Fibroblast of lung (primary cell): ENCODE results near the gene PARP3. TPM values are rescaled to one million over a fixed set of nuclear protein-coding genes. Genes with fewer than 3 reads are reported as not detected.

Experiments used
- DNase-seq, 2 donors: peaks; one replicate each; pipeline versions ENCODE4 v3.0.0 to v3.0.0-alpha.2; 2010; ENCODE audit warnings: low read depth in 2 of 2
- H2AFZ ChIP-seq: 2 replicates; pipeline ENCODE4 v1.5.1; 2012; ENCODE audit warnings: low read length, control low read depth, inconsistent platforms
- H3K27ac ChIP-seq: 2 replicates; pipeline ENCODE4 v1.5.1; 2011; ENCODE audit warnings: low read length, control low read depth; ENCODE audit not compliant: insufficient read depth
- H3K27me3 ChIP-seq: 2 replicates; pipeline ENCODE4 v1.5.1; 2011; ENCODE audit warnings: mild to moderate bottlenecking, low read length; ENCODE audit not compliant: control insufficient read depth, insufficient read depth
- H3K36me3 ChIP-seq: 2 replicates; pipeline ENCODE4 v1.5.1; 2011; ENCODE audit warnings: low read length; ENCODE audit not compliant: control insufficient read depth, insufficient read depth
- H3K4me1 ChIP-seq: 2 replicates; pipeline ENCODE4 v1.5.1; 2011; ENCODE audit warnings: low read length; ENCODE audit not compliant: control insufficient read depth, insufficient read depth; ENCODE audit errors: extremely low read depth
- H3K4me2 ChIP-seq: 2 replicates; pipeline ENCODE4 v1.5.1; 2011; ENCODE audit warnings: low read length, control low read depth; ENCODE audit not compliant: insufficient read depth; ENCODE audit errors: extremely low read depth
- H3K4me3 ChIP-seq, 4 experiments: fragments of 200-600 bp in 1 of 4; sonication (generic) in 1 of 4; replicated peaks in 1 of 4; 2 replicates each; pipeline ENCODE4 v1.5.1; 2011 to 2016; ENCODE audit warnings: low read length in 4 of 4, low read depth in 3 of 4, mild to moderate bottlenecking in 3 of 4, control low read depth in 2 of 4, inconsistent platforms in 1 of 4, mixed read lengths in 1 of 4; ENCODE audit not compliant: insufficient read depth in 1 of 4; ENCODE audit errors: control extremely low read depth in 1 of 4
- H3K79me2 ChIP-seq: 2 replicates; pipeline ENCODE4 v1.5.1; 2012; ENCODE audit warnings: mild to moderate bottlenecking, low read length, inconsistent platforms; ENCODE audit not compliant: control insufficient read depth, insufficient read depth
- H3K9ac ChIP-seq: 2 replicates; pipeline ENCODE4 v1.5.1; 2011; ENCODE audit warnings: mild to moderate bottlenecking, low read length, control low read depth; ENCODE audit not compliant: insufficient read depth
- H3K9me3 ChIP-seq: 2 replicates; pipeline ENCODE4 v1.5.1; 2012; ENCODE audit warnings: low read depth, low read length; ENCODE audit not compliant: control insufficient read depth, insufficient read depth
- H4K20me1 ChIP-seq: 2 replicates; pipeline ENCODE4 v1.5.1; 2011; ENCODE audit warnings: low read length; ENCODE audit not compliant: control insufficient read depth, insufficient read depth; ENCODE audit errors: extremely low read depth
- EZH2 ChIP-seq: IDR thresholded peaks from 2 replicates; pipeline ENCODE4 v1.5.1; 2012; ENCODE audit warnings: low read length, control low read depth, mild to moderate bottlenecking; ENCODE audit errors: missing control alignments
- polyA plus RNA-seq, 2 donors: library from polyadenylated mRNA; depleted of rRNA in 1 of 2; stranded (reverse) in 1 of 2; unstranded in 1 of 2; fragments of >200 nt; gene quantifications; 2 replicates each; pipeline ENCODE4 v1.2.1, GENCODE V29; 2011 to 2012; ENCODE audit warnings: missing spikeins in 1 of 2
- total RNA-seq: library from RNA; depleted of rRNA; stranded (reverse); fragments of >200 nt; gene quantifications from 2 replicates; pipeline ENCODE4 v1.2.1, GENCODE V29; 2014
- TF ChIP-seq, protein P1 (sequence below), 2 donors: IDR thresholded peaks in 1 of 2; conservative IDR thresholded peaks in 1 of 2; 1 replicate in 1 of 2; 2 replicates in 1 of 2; pipeline ENCODE4 v1.5.1; 2011 to 2012; ENCODE audit warnings: low read length in 2 of 2, control low read depth in 1 of 2, inconsistent platforms in 1 of 2, low read depth in 1 of 2, mild to moderate bottlenecking in 1 of 2

PARP3 gene
- total and polyA plus RNA-seq, 2 donors (not counting 1 experiment from before 2014, with no cell fraction given) = 22.8 to 44.1 TPM

GRCh38 chr3:51958603-51959521 is 16.7 kb downstream of the PARP3 start:
- Histone ChIP-seq H3K4me3 (no peak overlapping the region), H3K36me3 (peaks cover 12% of the 10 kb centered on the region), H4K20me1 (no peaks in the 10 kb centered on the region), H3K9me3 (no peaks in the 10 kb centered on the region), H3K4me2 (no peak overlapping the region), H3K9ac (no peak overlapping the region), H3K4me1 (peaks cover 2% of the 10 kb centered on the region), H3K27ac (no peak overlapping the region), H3K27me3 (peaks cover 5% of the 10 kb centered on the region), H3K79me2 (no peaks in the 10 kb centered on the region), H2AFZ (no peak overlapping the region)
- no peak for DNase-seq
- TF ChIP-seq, protein P1, sequence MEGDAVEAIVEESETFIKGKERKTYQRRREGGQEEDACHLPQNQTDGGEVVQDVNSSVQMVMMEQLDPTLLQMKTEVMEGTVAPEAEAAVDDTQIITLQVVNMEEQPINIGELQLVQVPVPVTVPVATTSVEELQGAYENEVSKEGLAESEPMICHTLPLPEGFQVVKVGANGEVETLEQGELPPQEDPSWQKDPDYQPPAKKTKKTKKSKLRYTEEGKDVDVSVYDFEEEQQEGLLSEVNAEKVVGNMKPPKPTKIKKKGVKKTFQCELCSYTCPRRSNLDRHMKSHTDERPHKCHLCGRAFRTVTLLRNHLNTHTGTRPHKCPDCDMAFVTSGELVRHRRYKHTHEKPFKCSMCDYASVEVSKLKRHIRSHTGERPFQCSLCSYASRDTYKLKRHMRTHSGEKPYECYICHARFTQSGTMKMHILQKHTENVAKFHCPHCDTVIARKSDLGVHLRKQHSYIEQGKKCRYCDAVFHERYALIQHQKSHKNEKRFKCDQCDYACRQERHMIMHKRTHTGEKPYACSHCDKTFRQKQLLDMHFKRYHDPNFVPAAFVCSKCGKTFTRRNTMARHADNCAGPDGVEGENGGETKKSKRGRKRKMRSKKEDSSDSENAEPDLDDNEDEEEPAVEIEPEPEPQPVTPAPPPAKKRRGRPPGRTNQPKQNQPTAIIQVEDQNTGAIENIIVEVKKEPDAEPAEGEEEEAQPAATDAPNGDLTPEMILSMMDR (conservative IDR thresholded peaks at IDR 0.05 in 1 of 2, IDR thresholded peaks at IDR 0.05 in 1 of 2; ENCODE audit: low read depth in 1 of 2, low read length in 2 of 2) = no peak
- TF ChIP-seq EZH2 = no peak

DNA sequence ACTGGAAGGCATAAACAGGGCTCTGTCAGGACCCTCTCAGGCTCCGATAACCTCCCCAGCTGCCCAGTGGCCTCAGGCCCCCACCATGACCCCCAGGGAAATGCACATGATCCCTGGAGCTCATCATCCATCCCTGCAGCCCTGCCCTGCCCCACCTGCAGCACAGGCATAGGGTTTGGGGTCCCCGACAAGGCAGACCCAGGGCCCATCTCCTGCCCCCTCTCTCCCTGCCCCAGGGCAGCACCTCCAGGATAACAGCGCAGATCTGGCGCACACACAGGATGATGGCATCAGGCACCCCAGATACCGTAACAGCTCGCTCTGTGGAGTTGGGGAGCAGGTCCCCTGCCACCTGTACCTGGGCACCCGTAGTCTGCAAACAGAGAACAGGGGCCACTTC is 17.5 kb downstream of the PARP3 start:
- no peak overlapping the region for H3K4me2 ChIP-seq
- no peak overlapping the region for H3K4me3 ChIP-seq
- H3K79me2 ChIP-seq = peaks cover 3% of the 10 kb centered on the region
- no peaks in the 10 kb centered on the region for H4K20me1 ChIP-seq
- TF ChIP-seq, protein P1 (conservative IDR thresholded peaks at IDR 0.05 in 1 of 2, IDR thresholded peaks at IDR 0.05 in 1 of 2; ENCODE audit: low read depth in 1 of 2, low read length in 2 of 2) = no peak
- TF ChIP-seq EZH2 = no peak
- H3K27ac ChIP-seq = no peak overlapping the region
- H3K9ac ChIP-seq = no peak overlapping the region
- peaks cover 12% of the 10 kb centered on the region for H3K36me3 ChIP-seq
- H3K27me3 ChIP-seq = peaks cover 3% of the 10 kb centered on the region
- H3K4me1 ChIP-seq = peaks cover 2% of the 10 kb centered on the region
- no peak overlapping the region for H2AFZ ChIP-seq
- DNase-seq = no peak
- no peaks in the 10 kb centered on the region for H3K9me3 ChIP-seq

DNA sequence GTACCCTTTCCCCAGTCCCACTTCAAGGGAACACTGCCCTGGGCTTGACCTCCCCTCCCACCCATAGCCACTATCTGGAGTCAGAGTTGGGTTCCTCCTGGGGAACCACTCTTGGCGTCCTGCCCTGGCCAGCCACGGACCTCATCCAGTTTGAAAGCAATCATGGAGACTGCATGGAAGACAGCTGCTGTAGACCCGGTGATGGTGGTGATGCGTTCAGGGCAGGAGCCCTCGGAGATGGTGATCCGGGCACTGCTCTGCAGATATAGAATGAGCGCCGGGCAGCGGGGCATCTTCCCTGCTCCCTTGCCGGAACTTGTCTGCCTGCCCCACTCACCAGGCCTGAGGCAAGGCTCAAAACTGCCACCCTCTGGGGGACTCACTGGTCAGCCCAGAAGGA is 18.2 kb downstream of the PARP3 start:
- DNase-seq = no peak
- Histone ChIP-seq H4K20me1 (no peaks in the 10 kb centered on the region), H3K9me3 (no peaks in the 10 kb centered on the region), H3K79me2 (peaks cover 5% of the 10 kb centered on the region), H3K27ac (no peak overlapping the region), H3K4me3 (no peak overlapping the region), H3K27me3 (no peaks in the 10 kb centered on the region), H3K4me1 (peaks cover 2% of the 10 kb centered on the region), H3K4me2 (no peak overlapping the region), H3K9ac (no peak overlapping the region), H2AFZ (no peak overlapping the region), H3K36me3 (peaks cover 12% of the 10 kb centered on the region)
- TF ChIP-seq, protein P1 (conservative IDR thresholded peaks at IDR 0.05 in 1 of 2, IDR thresholded peaks at IDR 0.05 in 1 of 2; ENCODE audit: low read depth in 1 of 2, low read length in 2 of 2) = no peak
- TF ChIP-seq EZH2 = no peak
